Body of pancreas (tissue), 4 donors: Measurements from ENCODE around the gene KRTAP10-1. TPM values are rescaled to one million over a fixed set of nuclear protein-coding genes. Genes with fewer than 3 reads are reported as not detected.

ENCODE experiments used
- ATAC-seq: fragments of 150-250 bp; one replicate; pipeline ENCODE4 v1.9.1; 2016
- DNase-seq, 4 donors: peaks; one replicate each; pipeline ENCODE4 v3.0.0-alpha.2; 2019
- H3K27ac ChIP-seq, 4 donors: fragments of 200-600 bp; sonication (generic); 1 replicate in 3 of 4; 2 replicates in 1 of 4; pipeline versions ENCODE4 v1.5.1 to v1.6.1; 2016 to 2019; ENCODE audit warnings: mild to moderate bottlenecking in 1 of 4, mixed read lengths in 1 of 4, moderate library complexity in 1 of 4
- H3K27me3 ChIP-seq, 2 donors: fragments of 200-600 bp; sonication (generic); one replicate each; pipeline ENCODE4 v1.6.0; 2016; ENCODE audit warnings: mild to moderate bottlenecking in 1 of 2
- H3K36me3 ChIP-seq, 2 donors: fragments of 200-600 bp; sonication (generic); replicated peaks in 1 of 2; 2 replicates each; pipeline ENCODE4 v1.5.1; 2016; ENCODE audit warnings: low read depth in 2 of 2; ENCODE audit not compliant: insufficient read depth in 1 of 2
- H3K4me1 ChIP-seq: fragments of 200-600 bp; sonication (generic); one replicate; pipeline ENCODE4 v1.6.0; 2016
- H3K4me3 ChIP-seq, 2 donors: fragments of 200-600 bp; sonication (generic); 1 replicate in 1 of 2; 2 replicates in 1 of 2; pipeline ENCODE4 v1.5.1; 2016 to 2019
- H3K9me3 ChIP-seq, 3 donors: fragments of 200-600 bp; sonication (generic); 1 replicate in 2 of 3; 2 replicates in 1 of 3; pipeline ENCODE4 v1.5.1; 2016
- CTCF ChIP-seq, 7 experiments: fragments of 450-650 bp in 4 of 7; fragments of 200-600 bp in 3 of 7; sonication (generic) in 3 of 7; IDR thresholded peaks; one replicate each; pipeline ENCODE4 v1.5.1; 2016 to 2019; ENCODE audit warnings: antibody characterized with exemption in 7 of 7
- POLR2A ChIP-seq, 3 donors: fragments of 450-650 bp; IDR thresholded peaks; one replicate each; pipeline ENCODE4 v1.6.1; 2016; ENCODE audit warnings: antibody characterized with exemption in 3 of 3, mild to moderate bottlenecking in 2 of 3
- WGBS, 2 donors: methylation state at CpG; one replicate each; pipeline ENCODE4 v1.1.5; 2017; 5-methylcytosine and 5-hydroxymethylcytosine counted together
- intact Hi-C: fragments of 100-400 bp; cut with DNase I; formaldehyde crosslinking; loops from one replicate; pipeline ENCODE4 v1.15.1; 2023
- total RNA-seq, 2 donors: library from RNA; depleted of rRNA; stranded (reverse); fragments of >200 nt; gene quantifications; one replicate each; pipeline ENCODE4 v1.1.0, GENCODE V29; 2016

KRTAP10-1 gene
- total RNA-seq, 2 donors from 2014 or later: not detected

GRCh38 chr21:44544566-44544965 is 4.6 kb upstream of the KRTAP10-1 start:
- Histone ChIP-seq H3K27me3 (peaks cover 0 to 3% of the 10 kb centered on the region in 2 donors), H3K9me3 (peaks cover 0 to 5% (median 0%) of the 10 kb centered on the region in 3 donors), H3K27ac (no peak overlapping the region), H3K4me3 (no peak overlapping the region), H3K36me3 (no peaks in the 10 kb centered on the region), H3K4me1 (no peaks in the 10 kb centered on the region)
- intact Hi-C loops: no loop called here
- no peak for DNase-seq
- TF ChIP-seq POLR2A (IDR thresholded peaks at IDR 0.05) (no peak), CTCF (IDR thresholded peaks at IDR 0.05) (no peak)
- 55 to 64% methylated on average over 3 of the region's 3 CpGs for WGBS, 2 donors
- no peak for ATAC-seq

GRCh38 chr21:44542716-44543115 is 2.7 kb upstream of the KRTAP10-1 start:
- intact Hi-C loops: no loop called here
- TF ChIP-seq CTCF (IDR thresholded peaks at IDR 0.05) (no peak), POLR2A (IDR thresholded peaks at IDR 0.05) (no peak)
- ATAC-seq: no peak
- no peak overlapping the region for H3K4me3 ChIP-seq
- no peak overlapping the region for H3K27ac ChIP-seq
- no peak for DNase-seq
- H3K36me3 ChIP-seq: no peaks in the 10 kb centered on the region
- WGBS, 2 donors: 56 to 72% methylated on average over 1 of the region's 1 CpG
- H3K27me3 ChIP-seq: peaks cover 0 to 1% of the 10 kb centered on the region in 2 donors
- peaks cover 0 to 5% (median 0%) of the 10 kb centered on the region in 3 donors for H3K9me3 ChIP-seq
- no peaks in the 10 kb centered on the region for H3K4me1 ChIP-seq

GRCh38 chr21:44540741-44541288 is 820 bp upstream of the KRTAP10-1 start:
- 66 to 73% methylated on average over 11 of the region's 11 CpGs for WGBS, 2 donors
- Histone ChIP-seq H3K9me3 (no peaks in the 10 kb centered on the region), H3K4me3 (no peak overlapping the region), H3K27me3 (no peaks in the 10 kb centered on the region), H3K4me1 (no peaks in the 10 kb centered on the region), H3K27ac (no peak overlapping the region), H3K36me3 (no peaks in the 10 kb centered on the region)
- TF ChIP-seq CTCF (IDR thresholded peaks at IDR 0.05) (no peak), POLR2A (IDR thresholded peaks at IDR 0.05) (no peak)
- ATAC-seq: no peak
- no peak for DNase-seq
- intact Hi-C loops: no loop called here

GRCh38 chr21:44539046-44539445 is 949 bp downstream of the KRTAP10-1 start:
- no peaks in the 10 kb centered on the region for H3K4me1 ChIP-seq
- 60 to 61% methylated on average over 11 to 14 of the region's 14 CpGs for WGBS, 2 donors
- peak in 1 of 4 donors; percentile 8 for DNase-seq
- no peaks in the 10 kb centered on the region for H3K36me3 ChIP-seq
- H3K27ac ChIP-seq: no peak overlapping the region
- no peak for TF ChIP-seq CTCF (IDR thresholded peaks at IDR 0.05)
- no peak for TF ChIP-seq POLR2A (IDR thresholded peaks at IDR 0.05)
- H3K27me3 ChIP-seq: no peaks in the 10 kb centered on the region
- H3K9me3 ChIP-seq: no peaks in the 10 kb centered on the region
- intact Hi-C loops: no loop called here
- no peak for ATAC-seq
- no peak overlapping the region for H3K4me3 ChIP-seq
